Esophagus squamous epithelium (tissue), 5 donors: ENCODE measurements around the gene HELLS. TPM values are rescaled to one million over a fixed set of nuclear protein-coding genes. Genes with fewer than 3 reads are reported as not detected.

Experiments used
- DNase-seq: peaks from one replicate; lab custom pipeline; 2025; lab: John Stamatoyannopoulos, UW
- H3K27ac ChIP-seq, 4 donors: fragments of 200-600 bp; sonication (generic); one replicate each; pipeline ENCODE4 v1.5.1; 2016 to 2019; ENCODE audit warnings: mild to moderate bottlenecking in 1 of 4
- H3K27me3 ChIP-seq, 4 donors: fragments of 200-600 bp; sonication (generic); 1 replicate in 3 of 4; 2 replicates in 1 of 4; pipeline versions ENCODE4 v1.5.1 to v1.6.0; 2017 to 2021; ENCODE audit warnings: antibody characterized with exemption in 1 of 4
- H3K36me3 ChIP-seq, 3 donors: fragments of 200-600 bp; sonication (generic); one replicate each; pipeline ENCODE4 v1.5.1; 2016 to 2019
- H3K4me1 ChIP-seq, 3 donors: fragments of 200-600 bp; sonication (generic); one replicate each; pipeline ENCODE4 v1.5.1; 2017 to 2019
- H3K4me3 ChIP-seq, 4 donors: fragments of 200-600 bp; sonication (generic); 1 replicate in 3 of 4; 2 replicates in 1 of 4; pipeline ENCODE4 v1.5.1; 2016 to 2019; ENCODE audit warnings: mild to moderate bottlenecking in 2 of 4, moderate library complexity in 1 of 4
- H3K9me3 ChIP-seq, 3 donors: fragments of 200-600 bp; sonication (generic); one replicate each; pipeline ENCODE4 v1.5.1; 2016 to 2019
- POLR2A ChIP-seq, 4 donors: fragments of 450-650 bp; IDR thresholded peaks; one replicate each; pipeline ENCODE4 v1.6.1; 2017; ENCODE audit warnings: antibody characterized with exemption in 4 of 4, mild to moderate bottlenecking in 4 of 4, moderate library complexity in 3 of 4
- WGBS, 2 donors: methylation state at CpG; one replicate each; pipeline ENCODE4 v1.1.5; 2018; 5-methylcytosine and 5-hydroxymethylcytosine counted together
- intact Hi-C: fragments of 100-400 bp; cut with DNase I; formaldehyde crosslinking; loops from one replicate; pipeline ENCODE4 v1.15.0; 2022
- total RNA-seq, 4 donors: library from RNA; depleted of rRNA; stranded (reverse); fragments of >200 nt; gene quantifications; one replicate each; pipeline ENCODE4 v1.1.0, GENCODE V29; 2016
- TF ChIP-seq, protein P1 (sequence below), 6 experiments: fragments of 450-650 bp in 4 of 6; fragments of 200-600 bp in 2 of 6; sonication (generic) in 2 of 6; IDR thresholded peaks; one replicate each; pipeline ENCODE4 v1.5.1; 2016 to 2019; ENCODE audit warnings: antibody characterized with exemption in 6 of 6, mild to moderate bottlenecking in 4 of 6, moderate library complexity in 4 of 6
- donor health status: DM: yes; HTN: yes; CAD: no.

The HELLS gene
- total RNA-seq, result 10 to 100 TPM; 16.8 to 90.8 (median 35.6) TPM

DNA sequence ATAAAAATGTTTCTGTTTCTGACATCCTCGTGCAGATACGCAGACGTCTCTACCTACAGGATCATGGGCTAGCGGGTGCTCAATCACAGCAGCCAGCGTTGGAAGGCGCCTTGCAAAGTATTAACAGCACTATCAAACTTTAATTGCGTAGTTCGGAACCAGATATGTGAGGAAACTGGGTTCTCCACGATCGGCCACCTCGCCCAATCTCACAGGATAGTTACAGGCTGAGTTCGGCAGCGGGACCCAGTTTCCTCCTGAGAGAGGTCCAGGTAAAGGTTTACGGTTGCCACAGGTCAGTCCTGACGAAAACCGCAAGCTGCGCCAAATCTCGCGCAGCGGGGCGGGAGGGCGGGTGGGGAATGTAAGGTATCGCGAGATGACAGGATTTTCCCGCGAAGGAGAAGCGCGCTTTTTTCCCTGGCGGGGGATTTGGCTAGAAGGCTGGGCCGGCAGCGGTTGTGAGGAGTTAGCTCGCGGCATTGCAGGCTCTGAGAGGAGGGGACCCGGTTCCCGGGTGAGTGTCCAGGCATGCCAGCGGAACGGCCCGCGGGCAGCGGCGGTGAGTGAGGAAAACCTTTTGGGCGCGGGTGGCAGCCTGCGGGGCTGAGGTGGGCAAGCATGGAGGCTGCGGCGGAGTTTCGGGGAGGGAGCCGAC lies at the start of gene HELLS:
HELLS (plus strand) TSS at position 398 of the 658 bp plus-strand sequence; CDS start at position 532, 134 bp downstream.
- intact Hi-C loops, result no loop called here
- TF ChIP-seq, protein P1, sequence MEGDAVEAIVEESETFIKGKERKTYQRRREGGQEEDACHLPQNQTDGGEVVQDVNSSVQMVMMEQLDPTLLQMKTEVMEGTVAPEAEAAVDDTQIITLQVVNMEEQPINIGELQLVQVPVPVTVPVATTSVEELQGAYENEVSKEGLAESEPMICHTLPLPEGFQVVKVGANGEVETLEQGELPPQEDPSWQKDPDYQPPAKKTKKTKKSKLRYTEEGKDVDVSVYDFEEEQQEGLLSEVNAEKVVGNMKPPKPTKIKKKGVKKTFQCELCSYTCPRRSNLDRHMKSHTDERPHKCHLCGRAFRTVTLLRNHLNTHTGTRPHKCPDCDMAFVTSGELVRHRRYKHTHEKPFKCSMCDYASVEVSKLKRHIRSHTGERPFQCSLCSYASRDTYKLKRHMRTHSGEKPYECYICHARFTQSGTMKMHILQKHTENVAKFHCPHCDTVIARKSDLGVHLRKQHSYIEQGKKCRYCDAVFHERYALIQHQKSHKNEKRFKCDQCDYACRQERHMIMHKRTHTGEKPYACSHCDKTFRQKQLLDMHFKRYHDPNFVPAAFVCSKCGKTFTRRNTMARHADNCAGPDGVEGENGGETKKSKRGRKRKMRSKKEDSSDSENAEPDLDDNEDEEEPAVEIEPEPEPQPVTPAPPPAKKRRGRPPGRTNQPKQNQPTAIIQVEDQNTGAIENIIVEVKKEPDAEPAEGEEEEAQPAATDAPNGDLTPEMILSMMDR (IDR thresholded peaks at IDR 0.05), result no peak
- no peak for TF ChIP-seq POLR2A (IDR thresholded peaks at IDR 0.05)
- Histone ChIP-seq H3K9me3 (no peaks in the 10 kb centered on the region), H3K4me1 (peaks cover 6 to 21% (median 14%) of the 10 kb centered on the region in 3 donors), H3K4me3 (peak within 1 kb of the TSS; percentile 73 to 92 (median 79)), H3K27ac (peak within 1 kb of the TSS; percentile 75 to 83 (median 82)), H3K27me3 (no peaks in the 10 kb centered on the region), H3K36me3 (no peaks in the 10 kb centered on the region)
- no peak for DNase-seq
- 0 to 1% methylated on average over 17 to 24 of the region's 48 CpGs for WGBS, 2 donors

DNA sequence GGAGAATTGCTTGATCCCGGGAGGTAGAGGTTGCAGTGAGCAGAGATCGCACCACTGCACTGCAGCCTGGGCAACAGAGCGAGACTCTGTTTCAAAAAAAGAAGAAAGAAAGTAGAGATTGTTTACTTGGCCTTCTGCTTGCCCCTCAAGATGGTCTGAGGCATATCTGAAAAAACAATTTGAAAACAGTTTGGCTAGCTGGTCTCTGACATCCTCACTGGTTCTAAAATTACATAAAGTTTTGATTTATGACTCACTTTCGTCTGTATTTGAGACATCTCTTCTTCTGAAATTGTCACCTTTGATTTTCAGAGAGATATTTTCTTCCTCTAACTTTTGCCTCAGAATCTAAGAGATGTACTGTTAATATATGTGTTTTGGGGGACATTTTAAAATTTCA lies 49.6 kb upstream of the HELLS start:
- TF ChIP-seq, protein P1 (IDR thresholded peaks at IDR 0.05), result no peak
- TF ChIP-seq POLR2A (IDR thresholded peaks at IDR 0.05), result no peak
- Histone ChIP-seq H3K27ac (no peak overlapping the region), H3K4me1 (no peaks in the 10 kb centered on the region), H3K27me3 (no peaks in the 10 kb centered on the region), H3K9me3 (no peaks in the 10 kb centered on the region), H3K4me3 (no peak overlapping the region), H3K36me3 (peaks cover 0 to 14% (median 0%) of the 10 kb centered on the region in 3 donors)
- no peak for DNase-seq
- intact Hi-C loops, result no loop called here
- WGBS, 2 donors, result 68 to 84% methylated on average over 4 of the region's 4 CpGs

DNA sequence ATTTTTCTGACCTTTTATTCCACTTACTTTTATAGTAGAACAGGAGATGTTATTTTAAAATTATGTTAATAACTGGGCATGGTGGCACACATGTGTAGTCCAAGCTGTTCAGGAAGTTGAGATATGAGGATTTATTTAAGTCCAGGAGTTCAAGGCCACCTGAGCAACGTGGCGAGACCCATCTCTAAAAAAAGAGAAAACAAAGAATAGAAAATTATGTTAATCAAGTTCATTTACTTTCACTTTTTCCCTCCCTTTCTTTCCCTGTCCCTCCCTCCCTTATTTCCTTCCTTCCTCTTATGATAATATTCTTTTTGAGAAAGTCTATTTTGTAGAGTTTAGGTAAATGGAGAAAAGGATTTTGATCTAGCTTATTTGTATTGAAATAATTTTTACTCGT lies 48.9 kb upstream of the HELLS start:
- intact Hi-C loops, result no loop called here
- H3K27me3 ChIP-seq, result no peaks in the 10 kb centered on the region
- H3K4me1 ChIP-seq, result no peaks in the 10 kb centered on the region
- H3K9me3 ChIP-seq, result no peaks in the 10 kb centered on the region
- DNase-seq, result no peak
- no peak overlapping the region for H3K4me3 ChIP-seq
- 63 to 66% methylated on average over 3 of the region's 3 CpGs for WGBS, 2 donors
- H3K36me3 ChIP-seq, result peaks cover 0 to 20% (median 0%) of the 10 kb centered on the region in 3 donors
- no peak overlapping the region for H3K27ac ChIP-seq
- no peak for TF ChIP-seq POLR2A (IDR thresholded peaks at IDR 0.05)
- TF ChIP-seq, protein P1 (IDR thresholded peaks at IDR 0.05), result no peak

DNA sequence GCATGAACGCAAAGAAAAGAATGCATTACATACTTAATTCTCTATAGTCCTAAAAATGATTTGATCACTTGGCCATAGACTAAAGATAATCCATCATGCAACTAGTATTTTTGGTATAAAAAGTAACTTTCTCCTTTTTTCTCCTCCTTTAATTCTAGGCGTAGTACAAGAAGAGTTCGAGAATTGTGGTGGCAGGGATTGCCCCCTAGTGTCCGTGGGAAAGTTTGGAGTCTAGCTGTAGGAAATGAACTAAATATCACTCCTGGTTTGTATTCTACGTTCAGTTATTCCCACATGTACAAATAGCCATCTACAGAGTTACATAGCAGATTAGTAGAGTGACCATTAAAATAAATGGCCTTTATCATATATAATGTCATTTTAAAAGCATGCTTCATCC lies 45.5 kb upstream of the HELLS start:
- no peaks in the 10 kb centered on the region for H3K9me3 ChIP-seq
- intact Hi-C loops, result no loop called here
- H3K4me1 ChIP-seq, result no peaks in the 10 kb centered on the region
- no peak overlapping the region for H3K4me3 ChIP-seq
- no peaks in the 10 kb centered on the region for H3K27me3 ChIP-seq
- 78 to 80% methylated on average over 5 of the region's 5 CpGs for WGBS, 2 donors
- DNase-seq, result no peak
- peaks cover 0 to 25% (median 0%) of the 10 kb centered on the region in 3 donors for H3K36me3 ChIP-seq
- TF ChIP-seq POLR2A (IDR thresholded peaks at IDR 0.05), result no peak
- TF ChIP-seq, protein P1 (IDR thresholded peaks at IDR 0.05), result peak in 1 of 6 experiments; percentile 9
- no peak overlapping the region for H3K27ac ChIP-seq
